Stomach (tissue), 9 donors: ENCODE data around the gene SLC27A1. TPM values are rescaled to one million over a fixed set of nuclear protein-coding genes. Genes with fewer than 3 reads are reported as not detected.
A peak's percentile ranks its signal among the peaks of the same experiment; 100 is the strongest.

Source experiments
- DNase-seq, 2 donors: peaks; one replicate each; pipeline versions ENCODE4 v3.0.0 to v3.0.0-alpha.2; 2013 to 2019
- H3K27ac ChIP-seq, 5 donors: fragments of 200-600 bp in 4 of 5; sonication (generic) in 4 of 5; one replicate each; pipeline ENCODE4 v1.5.1; 2013 to 2019; ENCODE audit warnings: mild to moderate bottlenecking in 1 of 5, moderate library complexity in 1 of 5
- H3K27me3 ChIP-seq, 3 donors: fragments of 200-600 bp; sonication (generic); one replicate each; pipeline ENCODE4 v1.5.1; 2017 to 2019; ENCODE audit warnings: mixed run types in 1 of 3
- H3K36me3 ChIP-seq, 4 donors: fragments of 200-600 bp; sonication (generic); 1 replicate in 3 of 4; 2 replicates in 1 of 4; pipeline ENCODE4 v1.5.1; 2016 to 2019
- H3K4me1 ChIP-seq, 4 donors: fragments of 200-600 bp; sonication (generic); one replicate each; pipeline ENCODE4 v1.5.1; 2016 to 2019
- H3K4me3 ChIP-seq, 4 donors: fragments of 200-600 bp; sonication (generic) in 3 of 4; one replicate each; pipeline ENCODE4 v1.5.1; 2016 to 2019; ENCODE audit warnings: mild to moderate bottlenecking in 1 of 4
- H3K9me3 ChIP-seq, 4 donors: fragments of 200-600 bp; sonication (generic); one replicate each; pipeline ENCODE4 v1.5.1; 2016 to 2019
- CTCF ChIP-seq, 7 experiments: fragments of 450-650 bp in 4 of 7; fragments of 200-600 bp in 3 of 7; sonication (generic) in 3 of 7; IDR thresholded peaks; one replicate each; pipeline ENCODE4 v1.5.1; 2016 to 2019; ENCODE audit warnings: antibody characterized with exemption in 7 of 7, control low read depth in 2 of 7, mild to moderate bottlenecking in 1 of 7
- EP300 ChIP-seq: sonication (generic); formaldehyde crosslinking; IDR thresholded peaks from one replicate; pipeline ENCODE4 v1.6.1; 2017; ENCODE audit warnings: antibody characterized with exemption
- POLR2A ChIP-seq, 4 donors: fragments of 450-650 bp; IDR thresholded peaks; one replicate each; pipeline ENCODE4 v1.6.1; 2016; ENCODE audit warnings: antibody characterized with exemption in 4 of 4, control low read depth in 2 of 4, mild to moderate bottlenecking in 1 of 4, moderate library complexity in 1 of 4
- POLR2AphosphoS5 ChIP-seq, 3 donors: sonication (generic); formaldehyde crosslinking; IDR thresholded peaks; one replicate each; pipeline ENCODE4 v1.6.1; 2016; ENCODE audit warnings: antibody characterized with exemption in 3 of 3
- WGBS, 5 donors: extraction: QIAGEN DNeasy Blood & Tissue Kit in 3 of 5; methylation state at CpG; one replicate each; pipeline versions ENCODE4 v1.1.5 to v1.1.7; 2013 to 2018; 5-methylcytosine and 5-hydroxymethylcytosine counted together
- intact Hi-C: fragments of 100-400 bp; cut with DNase I; formaldehyde crosslinking; loops from one replicate; pipeline ENCODE4 v1.15.1; 2023; ENCODE audit warnings: low total_unique reads
- polyA plus RNA-seq, 3 donors: library from polyadenylated mRNA; stranded (reverse); fragments of 200-250 nt; gene quantifications; one replicate each; pipeline ENCODE4 v1.2.3, GENCODE V29; 2013
- total RNA-seq, 5 donors: library from RNA; depleted of rRNA; stranded (reverse); fragments of >200 nt; gene quantifications; one replicate each; pipeline versions ENCODE4 v1.1.0 to v1.2.3, GENCODE V29; 2014 to 2016
- donor health status: healthy with polysubstance abuse.
- donor health status: Bipolar disorder and iron deficiency.
- donor health status: healthy.

The SLC27A1 gene
- total and polyA plus RNA-seq, 8 donors, result 4.0 to 116 (median 12.1) TPM

- no peaks in the 10 kb centered on the region for H3K27me3 ChIP-seq
- peaks cover 0 to 57% (median 40%) of the 10 kb centered on the region in 4 donors for H3K36me3 ChIP-seq
- H3K9me3 ChIP-seq, result no peaks in the 10 kb centered on the region
- peaks cover 0 to 45% (median 23%) of the 10 kb centered on the region in 4 donors for H3K4me1 ChIP-seq
- no peak for TF ChIP-seq POLR2A (IDR thresholded peaks at IDR 0.05)
- no peak for TF ChIP-seq POLR2AphosphoS5 (IDR thresholded peaks at IDR 0.05)
- TF ChIP-seq EP300, result no peak
- TF ChIP-seq CTCF (IDR thresholded peaks at IDR 0.05), result no peak
- H3K4me3 ChIP-seq, result no peak overlapping the region
- H3K27ac ChIP-seq, result peak overlapping the region in 4 of 5 donors; percentile 8 to 66 (median 38)
- intact Hi-C loops, result no loop called here
- DNase-seq, result peak in 1 of 2 donors; percentile 55
- 57 to 68% (median 66%) methylated on average over 19 to 21 of the region's 21 CpGs for WGBS, 5 donors
These were observed 29.5 kb downstream of the SLC27A1 start for GRCh38 chr19:17499648-17500446.

- WGBS, 5 donors, result 89 to 96% (median 92%) methylated on average over 15 to 27 of the region's 27 CpGs
- no peaks in the 10 kb centered on the region for H3K27me3 ChIP-seq
- no peaks in the 10 kb centered on the region for H3K9me3 ChIP-seq
- peak overlapping the region in 4 of 5 donors; percentile 8 to 66 (median 38) for H3K27ac ChIP-seq
- intact Hi-C loops, result no loop called here
- H3K4me1 ChIP-seq, result peaks cover 0 to 50% (median 29%) of the 10 kb centered on the region in 4 donors
- no peak overlapping the region for H3K4me3 ChIP-seq
- DNase-seq, result no peak
- peaks cover 0 to 64% (median 48%) of the 10 kb centered on the region in 4 donors for H3K36me3 ChIP-seq
- no peak for TF ChIP-seq EP300
- no peak for TF ChIP-seq POLR2AphosphoS5 (IDR thresholded peaks at IDR 0.05)
- TF ChIP-seq POLR2A (IDR thresholded peaks at IDR 0.05), result no peak
- no peak for TF ChIP-seq CTCF (IDR thresholded peaks at IDR 0.05)
These were observed 30.3 kb downstream of the SLC27A1 start for GRCh38 chr19:17500447-17501198.

GRCh38 chr19:17503240-17503639, 32.9 kb downstream of the SLC27A1 start:
- H3K27ac ChIP-seq, result no peak overlapping the region
- no peaks in the 10 kb centered on the region for H3K27me3 ChIP-seq
- no peak for DNase-seq
- no peaks in the 10 kb centered on the region for H3K9me3 ChIP-seq
- H3K4me1 ChIP-seq, result peaks cover 3 to 50% (median 29%) of the 10 kb centered on the region in 4 donors
- TF ChIP-seq POLR2A (IDR thresholded peaks at IDR 0.05), result no peak
- TF ChIP-seq EP300, result no peak
- no peak for TF ChIP-seq CTCF (IDR thresholded peaks at IDR 0.05)
- TF ChIP-seq POLR2AphosphoS5 (IDR thresholded peaks at IDR 0.05), result no peak
- WGBS, 5 donors, result 92 to 96% (median 93%) methylated on average over 6 of the region's 6 CpGs
- H3K4me3 ChIP-seq, result no peak overlapping the region
- intact Hi-C loops, result no loop called here
- peaks cover 0 to 63% (median 45%) of the 10 kb centered on the region in 4 donors for H3K36me3 ChIP-seq

GRCh38 chr19:17504030-17504429, 33.7 kb downstream of the SLC27A1 start:
- no peak for DNase-seq
- Histone ChIP-seq H3K27ac (peak overlapping the region in 3 of 5 donors; percentile 17 to 34 (median 26)), H3K4me1 (peaks cover 3 to 48% (median 33%) of the 10 kb centered on the region in 4 donors), H3K9me3 (no peaks in the 10 kb centered on the region), H3K27me3 (no peaks in the 10 kb centered on the region), H3K36me3 (peaks cover 0 to 55% (median 44%) of the 10 kb centered on the region in 4 donors), H3K4me3 (no peak overlapping the region)
- intact Hi-C loops, result no loop called here
- 85 to 100% (median 98%) methylated on average over 2 of the region's 2 CpGs for WGBS, 5 donors
- no peak for TF ChIP-seq CTCF (IDR thresholded peaks at IDR 0.05)
- no peak for TF ChIP-seq EP300
- no peak for TF ChIP-seq POLR2A (IDR thresholded peaks at IDR 0.05)
- TF ChIP-seq POLR2AphosphoS5 (IDR thresholded peaks at IDR 0.05), result no peak
